Measurements from ENCODE around the gene PXYLP1.
A peak's percentile ranks its signal among the peaks of the same experiment; 100 is the strongest.
"Not testable (repeated sequence)": the region's sequence is repeated elsewhere in the genome, so short reads cannot be mapped to it uniquely, and the experiment has no call there.

PXYLP1 gene

GRCh38 chr3:141307351-141308059 lies 75.9 kb downstream of the PXYLP1 start:
- WGBS (ENCODE audit: insufficient coverage, insufficient read length), result no CpG with 5 or more reads among the region's 16 CpGs
- Histone ChIP-seq H3K36me3 (ENCODE audit: control insufficient read depth, insufficient read depth, low read length) (no peaks in the 10 kb centered on the region), H3K4me3 (ENCODE audit: low read length) (no peak overlapping the region), H3K4me1 (ENCODE audit: control insufficient read depth, insufficient read depth, low read length) (no peaks in the 10 kb centered on the region; the same call in 1 of the 2 replicates), H3K27me3 (ENCODE audit: control insufficient read depth, insufficient read depth, low read length) (no peaks in the 10 kb centered on the region), H3K27ac (ENCODE audit: low read length) (no peak overlapping the region), H3K9me3 (ENCODE audit: control insufficient read depth, insufficient read depth, low read length) (no peaks in the 10 kb centered on the region)
- DNase-seq (ENCODE audit: low read depth, low spot score), result no peak

- no CpG with 5 or more reads among the region's 13 CpGs for WGBS (ENCODE audit: insufficient coverage, insufficient read length)
- Histone ChIP-seq H3K36me3 (ENCODE audit: control insufficient read depth, insufficient read depth, low read length) (no peaks in the 10 kb centered on the region), H3K27me3 (ENCODE audit: control insufficient read depth, insufficient read depth, low read length) (no peaks in the 10 kb centered on the region), H3K4me3 (ENCODE audit: low read length) (no peak overlapping the region), H3K4me1 (ENCODE audit: control insufficient read depth, insufficient read depth, low read length) (no peaks in the 10 kb centered on the region; the same call in 1 of the 2 replicates), H3K9me3 (ENCODE audit: control insufficient read depth, insufficient read depth, low read length) (no peaks in the 10 kb centered on the region), H3K27ac (ENCODE audit: low read length) (no peak overlapping the region)
- peak; percentile 70 for DNase-seq (ENCODE audit: low read depth, low spot score)
Observed at GRCh38 chr3:141308588-141309218, 77.1 kb downstream of the PXYLP1 start.

- Histone ChIP-seq H3K4me3 (ENCODE audit: low read length) (peak overlapping the region; percentile 94), H3K27me3 (ENCODE audit: control insufficient read depth, insufficient read depth, low read length) (no peaks in the 10 kb centered on the region), H3K36me3 (ENCODE audit: control insufficient read depth, insufficient read depth, low read length) (no peaks in the 10 kb centered on the region), H3K9me3 (ENCODE audit: control insufficient read depth, insufficient read depth, low read length) (no peaks in the 10 kb centered on the region), H3K4me1 (ENCODE audit: control insufficient read depth, insufficient read depth, low read length) (no peaks in the 10 kb centered on the region), H3K27ac (ENCODE audit: low read length) (no peak overlapping the region)
- no peak for DNase-seq (ENCODE audit: low read depth, low spot score)
- no CpG with 5 or more reads among the region's 13 CpGs for WGBS (ENCODE audit: insufficient coverage, insufficient read length)
Observed at GRCh38 chr3:141311170-141311495, 79.5 kb downstream of the PXYLP1 start.

- WGBS (ENCODE audit: insufficient coverage, insufficient read length), result no CpG with 5 or more reads among the region's 43 CpGs
- no peaks in the 10 kb centered on the region for H3K4me1 ChIP-seq (ENCODE audit: control insufficient read depth, insufficient read depth, low read length)
- no peak overlapping the region for H3K27ac ChIP-seq (ENCODE audit: low read length)
Observed at GRCh38 chr3:141311496-141312353, 80.1 kb downstream of the PXYLP1 start.

GRCh38 chr3:141312354-141313092 lies 80.9 kb downstream of the PXYLP1 start:
- H3K4me3 ChIP-seq (ENCODE audit: low read length), result no peak overlapping the region
- H3K27me3 ChIP-seq (ENCODE audit: control insufficient read depth, insufficient read depth, low read length), result no peaks in the 10 kb centered on the region
- DNase-seq (ENCODE audit: low read depth, low spot score), result no peak
- no peaks in the 10 kb centered on the region for H3K36me3 ChIP-seq (ENCODE audit: control insufficient read depth, insufficient read depth, low read length)
- no CpG with 5 or more reads among the region's 16 CpGs for WGBS (ENCODE audit: insufficient coverage, insufficient read length)
- H3K9me3 ChIP-seq (ENCODE audit: control insufficient read depth, insufficient read depth, low read length), result no peaks in the 10 kb centered on the region
- no peak overlapping the region for H3K27ac ChIP-seq (ENCODE audit: low read length)
- H3K4me1 ChIP-seq (ENCODE audit: control insufficient read depth, insufficient read depth, low read length), result no peaks in the 10 kb centered on the region

More at GRCh38 chr3:141311496-141312353, 80.1 kb downstream of the PXYLP1 start:
- DNase-seq (ENCODE audit: low read depth, low spot score), result peak; percentile 97
- Histone ChIP-seq H3K27me3 (ENCODE audit: control insufficient read depth, insufficient read depth, low read length) (no peaks in the 10 kb centered on the region), H3K4me3 (ENCODE audit: low read length) (peak overlapping the region; percentile 94), H3K36me3 (ENCODE audit: control insufficient read depth, insufficient read depth, low read length) (no peaks in the 10 kb centered on the region), H3K9me3 (ENCODE audit: control insufficient read depth, insufficient read depth, low read length) (no peaks in the 10 kb centered on the region)

GRCh38 chr3:141313093-141313683 lies 81.6 kb downstream of the PXYLP1 start:
- H3K27me3 ChIP-seq (ENCODE audit: control insufficient read depth, insufficient read depth, low read length), result no peaks in the 10 kb centered on the region
- H3K4me3 ChIP-seq (ENCODE audit: low read length), result no peak overlapping the region
- H3K9me3 ChIP-seq (ENCODE audit: control insufficient read depth, insufficient read depth, low read length), result no peaks in the 10 kb centered on the region
- H3K36me3 ChIP-seq (ENCODE audit: control insufficient read depth, insufficient read depth, low read length), result no peaks in the 10 kb centered on the region
- no CpG with 5 or more reads among the region's 10 CpGs for WGBS (ENCODE audit: insufficient coverage, insufficient read length)
- H3K27ac ChIP-seq (ENCODE audit: low read length), result no peak overlapping the region
- DNase-seq (ENCODE audit: low read depth, low spot score), result no peak
- H3K4me1 ChIP-seq (ENCODE audit: control insufficient read depth, insufficient read depth, low read length), result no peaks in the 10 kb centered on the region

GRCh38 chr3:141314415-141314814 lies 82.8 kb downstream of the PXYLP1 start:
- not testable (repeated sequence) for H3K4me3 ChIP-seq (ENCODE audit: low read length); H3K9me3 ChIP-seq (ENCODE audit: control insufficient read depth, insufficient read depth, low read length); H3K27me3 ChIP-seq (ENCODE audit: control insufficient read depth, insufficient read depth, low read length); DNase-seq (ENCODE audit: low read depth, low spot score); H3K27ac ChIP-seq (ENCODE audit: low read length); H3K36me3 ChIP-seq (ENCODE audit: control insufficient read depth, insufficient read depth, low read length); H3K4me1 ChIP-seq (ENCODE audit: control insufficient read depth, insufficient read depth, low read length)
- no CpG with 5 or more reads among the region's 4 CpGs for WGBS (ENCODE audit: insufficient coverage, insufficient read length)

GRCh38 chr3:141316851-141317250 lies 85.2 kb downstream of the PXYLP1 start:
- Histone ChIP-seq H3K27ac (ENCODE audit: low read length) (no peak overlapping the region), H3K9me3 (ENCODE audit: control insufficient read depth, insufficient read depth, low read length) (no peaks in the 10 kb centered on the region), H3K36me3 (ENCODE audit: control insufficient read depth, insufficient read depth, low read length) (no peaks in the 10 kb centered on the region), H3K4me3 (ENCODE audit: low read length) (no peak overlapping the region), H3K27me3 (ENCODE audit: control insufficient read depth, insufficient read depth, low read length) (no peaks in the 10 kb centered on the region), H3K4me1 (ENCODE audit: control insufficient read depth, insufficient read depth, low read length) (no peaks in the 10 kb centered on the region)
- no CpG with 5 or more reads among the region's 1 CpG for WGBS (ENCODE audit: insufficient coverage, insufficient read length)
- no peak for DNase-seq (ENCODE audit: low read depth, low spot score)

- no peaks in the 10 kb centered on the region for H3K9me3 ChIP-seq (ENCODE audit: control insufficient read depth, insufficient read depth, low read length)
- H3K27ac ChIP-seq (ENCODE audit: low read length), result no peak overlapping the region
- no peaks in the 10 kb centered on the region for H3K36me3 ChIP-seq (ENCODE audit: control insufficient read depth, insufficient read depth, low read length)
- H3K27me3 ChIP-seq (ENCODE audit: control insufficient read depth, insufficient read depth, low read length), result no peaks in the 10 kb centered on the region
- DNase-seq (ENCODE audit: low read depth, low spot score), result no peak
- no peaks in the 10 kb centered on the region for H3K4me1 ChIP-seq (ENCODE audit: control insufficient read depth, insufficient read depth, low read length)
- no peak overlapping the region for H3K4me3 ChIP-seq (ENCODE audit: low read length)
Observed at GRCh38 chr3:141320399-141321108, 88.9 kb downstream of the PXYLP1 start.

Measured in iPS DF 6.9 (cell line).